DMS 273 treated with DMSO at 0.1 percent for 48 hours (cell line): ENCODE data around the gene OBP2B.
"Not testable (repeated sequence)": the region's sequence is repeated elsewhere in the genome, so short reads cannot be mapped to it uniquely, and the experiment has no call there.

Experiments
- DNase-seq: peaks from one replicate; lab custom pipeline; 2025; lab: John Stamatoyannopoulos, UW

Gene OBP2B

GRCh38 chr9:133201424-133202144, 7.5 kb downstream of the OBP2B start:
- DNase-seq = no peak

- no peak for DNase-seq
These were observed 8.4 kb downstream of the OBP2B start for GRCh38 chr9:133200631-133201030.

- DNase-seq = no peak
These were observed 9.3 kb downstream of the OBP2B start for GRCh38 chr9:133199648-133200321.

GRCh38 chr9:133195029-133195428, 14.0 kb downstream of the OBP2B start:
- no peak for DNase-seq

GRCh38 chr9:133194597-133194996, 14.5 kb downstream of the OBP2B start:
- no peak for DNase-seq

- no peak for DNase-seq
These were observed 17.1 kb downstream of the OBP2B start for GRCh38 chr9:133191989-133192388.

- DNase-seq = no peak
These were observed 19.2 kb downstream of the OBP2B start for GRCh38 chr9:133189826-133190225.

- DNase-seq = no peak
These were observed 20.2 kb downstream of the OBP2B start for GRCh38 chr9:133188843-133189180.

- DNase-seq = no peak
These were observed 20.8 kb downstream of the OBP2B start for GRCh38 chr9:133188006-133188842.

- no peak for DNase-seq
These were observed 21.5 kb downstream of the OBP2B start for GRCh38 chr9:133187561-133188005.

GRCh38 chr9:133186736-133187135, 22.3 kb downstream of the OBP2B start:
- DNase-seq = no peak

GRCh38 chr9:133184971-133185370, 24.1 kb downstream of the OBP2B start:
- DNase-seq = peak; percentile 38

- DNase-seq = no peak
These were observed 26.9 kb downstream of the OBP2B start for GRCh38 chr9:133182151-133182550.

GRCh38 chr9:133181561-133181960, 27.5 kb downstream of the OBP2B start:
- no peak for DNase-seq

- DNase-seq = no peak
These were observed 28.1 kb downstream of the OBP2B start for GRCh38 chr9:133180953-133181352.

GRCh38 chr9:133173056-133173455, 36.0 kb downstream of the OBP2B start:
- no peak for DNase-seq

GRCh38 chr9:133171161-133171961, 37.7 kb downstream of the OBP2B start:
- DNase-seq = no peak

- DNase-seq = no peak
These were observed 38.3 kb downstream of the OBP2B start for GRCh38 chr9:133170716-133171115.

- not testable (repeated sequence) for DNase-seq
These were observed 39.4 kb downstream of the OBP2B start for GRCh38 chr9:133169687-133170086.

- DNase-seq = no peak
These were observed 39.9 kb downstream of the OBP2B start for GRCh38 chr9:133169102-133169501.

- DNase-seq = no peak
These were observed 40.6 kb downstream of the OBP2B start for GRCh38 chr9:133168432-133168831.

GRCh38 chr9:133167769-133168168, 41.3 kb downstream of the OBP2B start:
- no peak for DNase-seq
